Fibroblast of skin of scalp (primary cell): ENCODE data around the gene C2orf92.
"Not testable (repeated sequence)": the region's sequence is repeated elsewhere in the genome, so short reads cannot be mapped to it uniquely, and the experiment has no call there.

Experiments used
- DNase-seq: peaks from one replicate; pipeline ENCODE4 v3.0.0-alpha.2; 2013

C2orf92 gene

GRCh38 chr2:97660044-97660774 is 9.3 kb upstream of the C2orf92 start:
- DNase-seq: no peak

- DNase-seq: no peak
Measured at GRCh38 chr2:97660775-97661389, 8.6 kb upstream of the C2orf92 start.

GRCh38 chr2:97661927-97662326 is 7.6 kb upstream of the C2orf92 start:
- DNase-seq: no peak

GRCh38 chr2:97662386-97662894 is 7.1 kb upstream of the C2orf92 start:
- DNase-seq: no peak

- peak; percentile 87 for DNase-seq
Measured at GRCh38 chr2:97662895-97663625, 6.5 kb upstream of the C2orf92 start.

GRCh38 chr2:97663626-97663961 is 5.9 kb upstream of the C2orf92 start:
- no peak for DNase-seq

- peak; percentile 98 for DNase-seq
Measured at GRCh38 chr2:97663962-97664635, 5.4 kb upstream of the C2orf92 start, which contains the start of gene ACTR1B. Gene ACTR1B, minus strand, starts transcription at chr2:97664044. Its CDS starts 154 bp downstream, at chr2:97663890.

GRCh38 chr2:97664636-97664970 is 4.9 kb upstream of the C2orf92 start:
- DNase-seq: peak; percentile 18

- DNase-seq: no peak
Measured at GRCh38 chr2:97670471-97670870, 958 bp downstream of the C2orf92 start.

- DNase-seq: no peak
Measured at GRCh38 chr2:97671526-97671925, 2.0 kb downstream of the C2orf92 start.

GRCh38 chr2:97672606-97673140 is 3.2 kb downstream of the C2orf92 start:
- peak; percentile 7 for DNase-seq

GRCh38 chr2:97673182-97673914 is 3.8 kb downstream of the C2orf92 start:
- DNase-seq: peak; percentile 23

- no peak for DNase-seq
Measured at GRCh38 chr2:97673915-97674283, 4.4 kb downstream of the C2orf92 start.

GRCh38 chr2:97675430-97676113 is 6.1 kb downstream of the C2orf92 start:
- DNase-seq: no peak

- DNase-seq: no peak
Measured at GRCh38 chr2:97676620-97677019, 7.1 kb downstream of the C2orf92 start.

GRCh38 chr2:97677480-97677879 is 8.0 kb downstream of the C2orf92 start:
- no peak for DNase-seq

GRCh38 chr2:97678298-97678697 is 8.8 kb downstream of the C2orf92 start:
- DNase-seq: no peak

- not testable (repeated sequence) for DNase-seq
Measured at GRCh38 chr2:97687235-97687634, 17.7 kb downstream of the C2orf92 start.

- no peak for DNase-seq
Measured at GRCh38 chr2:97688062-97688827, 18.7 kb downstream of the C2orf92 start.

GRCh38 chr2:97691166-97691565 is 21.7 kb downstream of the C2orf92 start:
- DNase-seq: no peak

- peak; percentile 28 for DNase-seq
Measured at GRCh38 chr2:97693476-97693875, 24.0 kb downstream of the C2orf92 start.
